GM12875 (cell line): ENCODE results near the gene HAL.

Experiments
- H3K4me3 ChIP-seq: one replicate; pipeline ENCODE4 v1.5.1; 2011; ENCODE audit warnings: low read depth, low read length, control low read depth
- CTCF ChIP-seq: IDR thresholded peaks from 2 replicates; pipeline ENCODE4 v1.5.1; 2011; ENCODE audit warnings: low read depth, mild to moderate bottlenecking, control low read depth, inconsistent platforms, low read length, moderate library complexity, borderline replicate concordance; ENCODE audit not compliant: insufficient read depth

Gene HAL

GRCh38 chr12:96006727-96007126 is 10.6 kb upstream of the HAL start:
- no peak for TF ChIP-seq CTCF
- H3K4me3 ChIP-seq, result no peak overlapping the region

GRCh38 chr12:96000858-96001257 is 4.7 kb upstream of the HAL start:
- no peak overlapping the region for H3K4me3 ChIP-seq
- no peak for TF ChIP-seq CTCF

- no peak for TF ChIP-seq CTCF
- no peak overlapping the region for H3K4me3 ChIP-seq
Observed at GRCh38 chr12:95999484-95999883, 3.3 kb upstream of the HAL start.

GRCh38 chr12:95998611-95999286 is 2.6 kb upstream of the HAL start:
- peak; percentile 65 for TF ChIP-seq CTCF
- H3K4me3 ChIP-seq, result no peak overlapping the region

GRCh38 chr12:95997911-95998510 is 1.9 kb upstream of the HAL start:
- no peak overlapping the region for H3K4me3 ChIP-seq
- TF ChIP-seq CTCF, result no peak

- TF ChIP-seq CTCF, result no peak
- no peak overlapping the region for H3K4me3 ChIP-seq
Observed at GRCh38 chr12:95997276-95997675, 1.1 kb upstream of the HAL start.
